Measurements from ENCODE around the gene TMEM244. TPM values are rescaled to one million over a fixed set of nuclear protein-coding genes. Genes with fewer than 3 reads are reported as not detected.

TMEM244 gene
- total RNA-seq, 1 donor from 2014 or later: not detected

DNA sequence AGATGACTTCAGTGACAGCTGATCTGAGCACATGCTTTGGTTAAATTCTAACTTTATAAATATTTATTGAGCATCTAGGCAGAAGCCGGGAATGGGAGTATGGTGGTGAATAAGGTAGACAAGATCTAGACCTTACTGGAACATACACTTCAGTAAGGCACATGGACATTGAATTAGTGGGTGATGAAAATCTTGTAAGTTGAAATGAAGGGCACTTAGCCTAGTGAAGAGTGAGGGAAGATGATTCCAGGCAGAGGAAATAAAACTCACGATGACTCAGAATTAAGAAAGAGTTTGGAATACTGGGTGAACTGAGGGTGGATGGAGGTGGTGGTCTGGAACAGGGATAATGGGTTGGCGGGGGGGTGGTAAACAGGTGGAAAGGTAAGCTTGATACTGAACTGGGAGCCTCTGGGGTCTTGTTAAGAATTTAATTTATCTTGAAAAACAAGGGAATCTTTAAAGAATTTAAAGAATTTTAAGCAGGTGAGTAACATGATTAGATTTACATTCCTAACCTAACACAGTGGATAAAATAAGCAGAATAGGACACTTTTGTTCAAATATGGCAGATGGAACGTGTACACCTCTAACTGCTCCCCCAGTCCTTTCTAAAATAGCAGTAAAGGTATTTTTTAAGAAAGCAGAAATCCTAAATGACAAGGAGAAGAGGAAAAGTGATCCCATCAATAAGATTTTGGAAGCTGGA, 75.9 kb downstream of the TMEM244 start:
- H3K27me3 Mint-ChIP-seq (ENCODE audit: low read depth): peaks cover 2% of the 10 kb centered on the region
- no peak overlapping the region for H3K4me3 Mint-ChIP-seq
- H3K27ac Mint-ChIP-seq (ENCODE audit: unreplicated experiment): no peak overlapping the region
- H3K4me1 Mint-ChIP-seq: no peaks in the 10 kb centered on the region
- DNase-seq (ENCODE audit: low read depth, low spot score): no peak
- TF ChIP-seq, protein P1, sequence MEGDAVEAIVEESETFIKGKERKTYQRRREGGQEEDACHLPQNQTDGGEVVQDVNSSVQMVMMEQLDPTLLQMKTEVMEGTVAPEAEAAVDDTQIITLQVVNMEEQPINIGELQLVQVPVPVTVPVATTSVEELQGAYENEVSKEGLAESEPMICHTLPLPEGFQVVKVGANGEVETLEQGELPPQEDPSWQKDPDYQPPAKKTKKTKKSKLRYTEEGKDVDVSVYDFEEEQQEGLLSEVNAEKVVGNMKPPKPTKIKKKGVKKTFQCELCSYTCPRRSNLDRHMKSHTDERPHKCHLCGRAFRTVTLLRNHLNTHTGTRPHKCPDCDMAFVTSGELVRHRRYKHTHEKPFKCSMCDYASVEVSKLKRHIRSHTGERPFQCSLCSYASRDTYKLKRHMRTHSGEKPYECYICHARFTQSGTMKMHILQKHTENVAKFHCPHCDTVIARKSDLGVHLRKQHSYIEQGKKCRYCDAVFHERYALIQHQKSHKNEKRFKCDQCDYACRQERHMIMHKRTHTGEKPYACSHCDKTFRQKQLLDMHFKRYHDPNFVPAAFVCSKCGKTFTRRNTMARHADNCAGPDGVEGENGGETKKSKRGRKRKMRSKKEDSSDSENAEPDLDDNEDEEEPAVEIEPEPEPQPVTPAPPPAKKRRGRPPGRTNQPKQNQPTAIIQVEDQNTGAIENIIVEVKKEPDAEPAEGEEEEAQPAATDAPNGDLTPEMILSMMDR (conservative IDR thresholded peaks at IDR 0.05): no peak
- no peaks in the 10 kb centered on the region for H3K9me3 Mint-ChIP-seq
- H3K36me3 Mint-ChIP-seq (ENCODE audit: low read depth): no peaks in the 10 kb centered on the region

Other genes starting within 250 kb of the TMEM244 start
- gene ARHGAP18, start 151.1 kb downstream of the TMEM244 start, total RNA-seq: 3.4 and 3.6 TPM in 2 replicates
- gene L3MBTL3, start 157.3 kb upstream of the TMEM244 start, total RNA-seq: 22.8 and 32.0 TPM in 2 replicates